ENCODE data around the gene IL19. TPM values are rescaled to one million over a fixed set of nuclear protein-coding genes. Genes with fewer than 3 reads are reported as not detected.

IL19 gene
- total RNA-seq, 1 donor from 2014 or later = not detected

GRCh38 chr1:206828765-206829164, 58.2 kb downstream of the IL19 start:
- TF ChIP-seq, protein P1, sequence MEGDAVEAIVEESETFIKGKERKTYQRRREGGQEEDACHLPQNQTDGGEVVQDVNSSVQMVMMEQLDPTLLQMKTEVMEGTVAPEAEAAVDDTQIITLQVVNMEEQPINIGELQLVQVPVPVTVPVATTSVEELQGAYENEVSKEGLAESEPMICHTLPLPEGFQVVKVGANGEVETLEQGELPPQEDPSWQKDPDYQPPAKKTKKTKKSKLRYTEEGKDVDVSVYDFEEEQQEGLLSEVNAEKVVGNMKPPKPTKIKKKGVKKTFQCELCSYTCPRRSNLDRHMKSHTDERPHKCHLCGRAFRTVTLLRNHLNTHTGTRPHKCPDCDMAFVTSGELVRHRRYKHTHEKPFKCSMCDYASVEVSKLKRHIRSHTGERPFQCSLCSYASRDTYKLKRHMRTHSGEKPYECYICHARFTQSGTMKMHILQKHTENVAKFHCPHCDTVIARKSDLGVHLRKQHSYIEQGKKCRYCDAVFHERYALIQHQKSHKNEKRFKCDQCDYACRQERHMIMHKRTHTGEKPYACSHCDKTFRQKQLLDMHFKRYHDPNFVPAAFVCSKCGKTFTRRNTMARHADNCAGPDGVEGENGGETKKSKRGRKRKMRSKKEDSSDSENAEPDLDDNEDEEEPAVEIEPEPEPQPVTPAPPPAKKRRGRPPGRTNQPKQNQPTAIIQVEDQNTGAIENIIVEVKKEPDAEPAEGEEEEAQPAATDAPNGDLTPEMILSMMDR (IDR thresholded peaks at IDR 0.05; ENCODE audit: unreplicated experiment) = no peak
- H3K9me3 Mint-ChIP-seq (ENCODE audit: low read depth) = no peaks in the 10 kb centered on the region
- peaks cover 16% of the 10 kb centered on the region for H3K27me3 Mint-ChIP-seq
- no peak overlapping the region for H3K4me3 Mint-ChIP-seq (ENCODE audit: low read depth)
- no peak overlapping the region for H3K27ac Mint-ChIP-seq
- H3K36me3 Mint-ChIP-seq (ENCODE audit: insufficient read depth) = no peaks in the 10 kb centered on the region
- no peak for DNase-seq (ENCODE audit: low spot score, unreplicated experiment)
- no peaks in the 10 kb centered on the region for H3K4me1 Mint-ChIP-seq (ENCODE audit: low read depth)

DNA sequence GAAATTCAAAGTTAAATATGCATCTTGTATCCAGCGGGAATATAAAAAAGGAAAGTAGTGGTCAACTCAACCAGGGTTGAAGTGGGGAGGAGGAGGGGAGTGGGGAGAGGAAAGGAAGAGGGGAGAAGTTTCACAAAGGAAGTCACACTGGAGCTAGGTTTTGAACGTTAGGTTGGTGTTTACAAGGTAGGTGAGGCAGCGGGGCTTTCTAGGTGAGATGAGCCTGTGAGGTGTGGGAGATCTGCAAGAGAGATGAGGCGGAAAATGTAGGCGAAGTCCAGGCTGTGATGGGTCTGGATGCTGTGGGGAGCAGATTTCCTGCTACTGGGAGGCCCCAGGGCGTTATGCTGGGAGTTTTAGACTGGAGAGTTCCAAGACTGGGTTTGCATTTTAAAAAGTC, 58.7 kb downstream of the IL19 start:
- no peak for DNase-seq (ENCODE audit: low spot score, unreplicated experiment)
- TF ChIP-seq, protein P1 (IDR thresholded peaks at IDR 0.05; ENCODE audit: unreplicated experiment) = no peak

DNA sequence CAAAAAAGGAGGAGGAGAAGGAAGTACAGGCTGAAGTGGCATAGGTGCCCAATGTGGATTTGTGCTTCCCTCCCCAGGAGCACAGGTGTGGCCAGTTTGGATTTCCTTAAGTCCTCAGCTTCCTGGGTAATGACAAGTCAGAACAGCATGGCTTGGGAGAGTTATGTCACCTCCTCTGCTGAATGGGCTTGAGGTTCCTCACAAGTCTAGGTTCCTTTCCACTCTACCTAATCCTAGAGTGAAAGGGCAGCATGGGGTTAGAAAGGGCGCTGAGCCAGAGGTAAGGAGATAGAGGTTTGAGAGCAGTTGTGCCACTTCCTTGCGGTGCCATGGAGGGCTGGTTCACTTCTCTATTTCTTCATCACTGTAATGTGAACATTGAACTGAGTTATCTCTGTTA, 59.3 kb downstream of the IL19 start:
- no peaks in the 10 kb centered on the region for H3K36me3 Mint-ChIP-seq (ENCODE audit: insufficient read depth)
- H3K27ac Mint-ChIP-seq = no peak overlapping the region
- no peak for DNase-seq (ENCODE audit: low spot score, unreplicated experiment)
- H3K4me1 Mint-ChIP-seq (ENCODE audit: low read depth) = no peaks in the 10 kb centered on the region
- H3K27me3 Mint-ChIP-seq = peaks cover 21% of the 10 kb centered on the region
- H3K9me3 Mint-ChIP-seq (ENCODE audit: low read depth) = no peaks in the 10 kb centered on the region
- H3K4me3 Mint-ChIP-seq (ENCODE audit: low read depth) = no peak overlapping the region
- TF ChIP-seq, protein P1 (IDR thresholded peaks at IDR 0.05; ENCODE audit: unreplicated experiment) = no peak

More for the DNA sequence above, 58.7 kb downstream of the IL19 start:
- Mint-ChIP-seq H3K36me3 (ENCODE audit: insufficient read depth) (no peaks in the 10 kb centered on the region), H3K27me3 (peaks cover 18% of the 10 kb centered on the region), H3K9me3 (ENCODE audit: low read depth) (no peaks in the 10 kb centered on the region), H3K4me1 (ENCODE audit: low read depth) (no peaks in the 10 kb centered on the region), H3K27ac (no peak overlapping the region), H3K4me3 (ENCODE audit: low read depth) (no peak overlapping the region)

DNA sequence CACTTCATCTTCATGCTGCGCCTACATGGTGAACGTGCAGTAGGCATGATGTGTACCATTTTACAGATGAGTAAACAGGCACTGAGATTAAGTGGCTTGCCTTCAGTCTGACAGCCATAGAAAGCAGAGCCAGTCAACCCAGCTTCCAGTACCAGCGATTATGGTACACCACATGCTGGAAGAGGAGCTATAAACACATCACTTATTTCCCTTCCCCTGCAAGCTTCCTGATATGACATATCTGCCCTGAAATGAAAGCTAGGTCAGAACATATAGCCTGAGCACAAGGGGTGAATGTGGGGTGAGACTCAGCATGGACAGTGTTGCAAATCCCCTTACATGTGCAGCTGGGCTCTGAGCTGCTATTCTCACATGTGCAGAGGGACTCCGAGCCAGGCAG, 61.1 kb downstream of the IL19 start:
- Mint-ChIP-seq H3K9me3 (ENCODE audit: low read depth) (no peaks in the 10 kb centered on the region), H3K36me3 (ENCODE audit: insufficient read depth) (no peaks in the 10 kb centered on the region), H3K4me1 (ENCODE audit: low read depth) (no peaks in the 10 kb centered on the region), H3K27me3 (peaks cover 22% of the 10 kb centered on the region), H3K27ac (no peak overlapping the region), H3K4me3 (ENCODE audit: low read depth) (no peak overlapping the region)
- TF ChIP-seq, protein P1 (IDR thresholded peaks at IDR 0.05; ENCODE audit: unreplicated experiment) = no peak
- no peak for DNase-seq (ENCODE audit: low spot score, unreplicated experiment)

DNA sequence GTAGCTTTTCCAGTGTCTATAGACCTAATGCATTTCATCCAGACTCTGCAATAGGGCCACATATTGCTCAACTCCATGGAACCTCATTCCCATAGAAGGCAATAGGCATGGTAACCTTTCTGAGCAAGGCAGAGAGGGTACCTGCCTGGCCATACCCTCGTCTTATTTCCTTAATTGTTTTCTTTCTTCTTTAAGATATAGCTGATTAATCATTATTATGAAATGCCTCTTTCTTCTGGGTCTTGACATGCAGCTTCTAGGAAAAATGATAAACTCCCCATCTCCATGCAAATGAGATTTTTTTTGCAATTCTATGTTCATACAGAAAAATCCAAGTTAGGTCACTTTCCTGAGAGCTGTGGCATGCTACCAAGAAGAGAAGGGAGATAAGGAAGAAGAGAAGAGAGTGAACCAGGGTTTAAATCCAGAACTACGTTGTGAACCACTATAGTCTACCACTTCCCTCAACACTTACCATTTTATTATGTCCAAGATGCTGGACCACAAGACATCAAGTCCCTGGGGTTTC, 61.8 kb downstream of the IL19 start:
- Mint-ChIP-seq H3K9me3 (ENCODE audit: low read depth) (no peaks in the 10 kb centered on the region), H3K36me3 (ENCODE audit: insufficient read depth) (no peaks in the 10 kb centered on the region), H3K27ac (no peak overlapping the region)

More for the DNA sequence above, 61.8 kb downstream of the IL19 start:
- H3K27me3 Mint-ChIP-seq = peaks cover 25% of the 10 kb centered on the region
- no peak for DNase-seq (ENCODE audit: low spot score, unreplicated experiment)
- TF ChIP-seq, protein P1 (IDR thresholded peaks at IDR 0.05; ENCODE audit: unreplicated experiment) = no peak
- H3K4me3 Mint-ChIP-seq (ENCODE audit: low read depth) = no peak overlapping the region
- H3K4me1 Mint-ChIP-seq (ENCODE audit: low read depth) = no peaks in the 10 kb centered on the region
